Activated naive CD4-positive, alpha-beta T cell treated with anti-CD3 and anti-CD28 coated beads for 36 hours (primary cell): Measurements from ENCODE around the gene DYNLT2. TPM values are rescaled to one million over a fixed set of nuclear protein-coding genes. Genes with fewer than 3 reads are reported as not detected.
A peak's percentile ranks its signal among the peaks of the same experiment; 100 is the strongest.
"Not testable (repeated sequence)": the region's sequence is repeated elsewhere in the genome, so short reads cannot be mapped to it uniquely, and the experiment has no call there.

Experiments
- CTCF ChIA-PET: fragments of 350-600 bp; sonication (Branson Sonifier 250); formaldehyde crosslinking; loops from one replicate; lab custom pipeline; 2021; ENCODE audit warnings: antibody characterized with exemption; lab: Charles Lee
- DNase-seq: peaks from one replicate; pipeline ENCODE4 v3.0.0-alpha.2; 2020
- H3K27ac Mint-ChIP-seq: one replicate; pipeline ENCODE4 v1.8.0; 2021; ENCODE audit warnings: mild to moderate bottlenecking, mixed read lengths
- H3K27me3 Mint-ChIP-seq: one replicate; pipeline ENCODE4 v1.8.0; 2021; ENCODE audit warnings: low read depth, mixed read lengths
- H3K36me3 Mint-ChIP-seq: one replicate; pipeline ENCODE4 v1.8.0; 2021; ENCODE audit warnings: low read depth, mixed read lengths
- H3K4me1 Mint-ChIP-seq: one replicate; pipeline ENCODE4 v1.8.0; 2021; ENCODE audit warnings: low read depth, mixed read lengths
- H3K4me3 Mint-ChIP-seq: one replicate; pipeline ENCODE4 v1.8.0; 2021; ENCODE audit warnings: mild to moderate bottlenecking, moderate library complexity, mixed read lengths
- H3K9me3 Mint-ChIP-seq: one replicate; pipeline ENCODE4 v1.8.0; 2021; ENCODE audit warnings: mixed read lengths
- intact Hi-C: fragments of 100-400 bp; cut with micrococcal nuclease; formaldehyde crosslinking; loops from one replicate; pipeline ENCODE4 v1.15.1; 2023
- total RNA-seq, 2 experiments: library from RNA; stranded (reverse); gene quantifications; one replicate each; pipeline ENCODE4 v1.2.3, GENCODE V29; 2021

The DYNLT2 gene
- total RNA-seq, 2 experiments from 2014 or later: 2.9 to 3.1 TPM

DNA sequence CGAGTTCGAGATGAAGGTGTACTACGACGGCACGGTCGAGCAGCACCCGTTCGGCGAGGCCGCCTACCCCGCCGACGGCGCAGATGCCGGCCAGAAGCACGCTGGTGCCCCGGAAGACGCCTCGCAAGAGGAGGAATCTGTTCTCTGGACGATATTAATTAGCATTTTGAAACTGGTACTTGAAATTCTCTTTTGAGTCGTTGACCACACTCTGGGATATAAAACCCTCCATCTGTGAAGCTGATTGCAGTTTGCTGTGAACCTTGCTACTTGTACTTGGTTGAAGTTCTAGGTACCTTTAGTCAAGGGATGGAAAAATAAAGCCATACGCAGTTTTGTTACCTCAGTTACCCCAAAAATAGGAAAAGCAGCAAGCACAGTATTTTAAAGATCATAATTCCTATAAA lies 48.5 kb downstream of the DYNLT2 start:
- intact Hi-C loops: loop anchor here (1.0 to 5.0 kb wide), 5 partner anchors 19 to 851 kb away; partner anchors contain the start of genes DLL1, DYNLT2, ERMARD and TBP
- Mint-ChIP-seq H3K27ac (peak overlapping the region; percentile 91), H3K4me3 (peak overlapping the region; percentile 86), H3K36me3 (peaks cover 26% of the 10 kb centered on the region), H3K4me1 (peaks cover 40% of the 10 kb centered on the region), H3K9me3 (no peaks in the 10 kb centered on the region), H3K27me3 (no peaks in the 10 kb centered on the region)
- DNase-seq: no peak
- CTCF ChIA-PET: interaction anchor here (0.7 kb wide), 1 partner anchor 12 kb away, joined by 3 read pairs; no protein-coding TSS in a partner anchor

- Mint-ChIP-seq H3K27me3 (no peaks in the 10 kb centered on the region), H3K9me3 (no peaks in the 10 kb centered on the region), H3K36me3 (peaks cover 29% of the 10 kb centered on the region), H3K4me3 (peak within 1 kb of the TSS; percentile 86), H3K4me1 (peaks cover 41% of the 10 kb centered on the region), H3K27ac (peak within 1 kb of the TSS; percentile 91)
- peak; percentile 97 for DNase-seq
- intact Hi-C loops: loop anchor here (1.0 to 5.0 kb wide), 6 partner anchors 20 to 852 kb away; partner anchors contain the start of genes DLL1, DYNLT2, ERMARD and TBP
- CTCF ChIA-PET: interaction anchor here (0.7 to 1.1 kb wide), 3 partner anchors 13 to 24 kb away, joined by 3 read pairs; no protein-coding TSS in a partner anchor
These were observed 49.2 kb downstream of the DYNLT2 start, which contains the start of the genes C6orf120 and WDR27 for GRCh38 chr6:169701954-169702839. Gene C6orf120 (plus strand): TSS chr6:169702126. CDS start chr6:169702460, 334 bp downstream. Gene WDR27 (minus strand): TSS chr6:169702029. CDS start chr6:169689005, 13,024 bp downstream.

- Mint-ChIP-seq H3K27ac (peak overlapping the region; percentile 79), H3K4me3 (peak overlapping the region; percentile 85), H3K9me3 (no peaks in the 10 kb centered on the region), H3K36me3 (peaks cover 29% of the 10 kb centered on the region), H3K4me1 (peaks cover 38% of the 10 kb centered on the region), H3K27me3 (no peaks in the 10 kb centered on the region)
- DNase-seq: peak; percentile 13
- CTCF ChIA-PET: interaction anchor here (1.0 to 1.1 kb wide), 2 partner anchors 16 to 23 kb away, joined by 3 read pairs; no protein-coding TSS in a partner anchor
- intact Hi-C loops: loop anchor here (2.0 to 5.0 kb wide), 2 partner anchors 489 to 591 kb away; partner anchors contain the start of gene DLL1
These were observed 49.9 kb downstream of the DYNLT2 start for GRCh38 chr6:169701311-169701953.

- H3K4me1 Mint-ChIP-seq: peaks cover 30% of the 10 kb centered on the region
- H3K36me3 Mint-ChIP-seq: peaks cover 31% of the 10 kb centered on the region
- H3K27ac Mint-ChIP-seq: no peak overlapping the region
- H3K4me3 Mint-ChIP-seq: peak overlapping the region; percentile 2
- DNase-seq: no peak
- H3K9me3 Mint-ChIP-seq: peaks cover 4% of the 10 kb centered on the region
- CTCF ChIA-PET: interaction anchor here (0.6 kb wide), 1 partner anchor 390 kb away, joined by 3 read pairs; no protein-coding TSS in a partner anchor
- intact Hi-C loops: loop anchor here (2.0 to 5.0 kb wide), 2 partner anchors 487 to 592 kb away; partner anchors contain the start of gene DLL1
- no peaks in the 10 kb centered on the region for H3K27me3 Mint-ChIP-seq
These were observed 51.1 kb downstream of the DYNLT2 start for GRCh38 chr6:169700296-169700695.

GRCh38 chr6:169697115-169697514 lies 54.3 kb downstream of the DYNLT2 start:
- CTCF ChIA-PET, intact Hi-C loops, H3K27me3 Mint-ChIP-seq, H3K4me3 Mint-ChIP-seq, H3K27ac Mint-ChIP-seq: not testable (repeated sequence)
- peak; percentile 32 for DNase-seq
- H3K9me3 Mint-ChIP-seq: peaks cover 11% of the 10 kb centered on the region
- H3K4me1 Mint-ChIP-seq: peaks cover 12% of the 10 kb centered on the region
- peaks cover 33% of the 10 kb centered on the region for H3K36me3 Mint-ChIP-seq

DNA sequence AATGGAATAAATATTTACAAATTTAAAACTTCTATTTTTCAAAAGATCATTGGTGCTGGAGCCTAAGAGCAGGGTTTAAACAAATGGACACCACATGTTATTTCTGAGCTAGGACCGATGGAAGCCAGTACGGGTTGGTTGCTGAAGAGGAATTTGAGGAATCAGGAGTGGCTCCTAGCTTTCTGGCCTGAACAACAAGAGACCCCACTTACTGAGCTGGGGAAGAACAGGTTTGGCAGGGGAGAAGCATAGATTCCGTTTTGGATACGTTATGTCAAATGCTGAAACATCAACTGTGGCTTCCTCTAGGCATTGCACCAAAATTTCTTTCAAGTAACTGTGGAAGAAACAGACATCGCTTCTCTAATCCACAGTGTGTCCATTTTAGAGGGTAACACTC lies 56.2 kb downstream of the DYNLT2 start:
- H3K9me3 Mint-ChIP-seq: peaks cover 11% of the 10 kb centered on the region
- no peak for DNase-seq
- no peak overlapping the region for H3K4me3 Mint-ChIP-seq
- CTCF ChIA-PET: interaction anchor here (0.9 kb wide), 1 partner anchor 99 kb away, joined by 4 read pairs; no protein-coding TSS in a partner anchor
- intact Hi-C loops: no loop called here
- H3K4me1 Mint-ChIP-seq: peaks cover 7% of the 10 kb centered on the region
- H3K27me3 Mint-ChIP-seq: no peaks in the 10 kb centered on the region
- peaks cover 42% of the 10 kb centered on the region for H3K36me3 Mint-ChIP-seq
- H3K27ac Mint-ChIP-seq: no peak overlapping the region

DNA sequence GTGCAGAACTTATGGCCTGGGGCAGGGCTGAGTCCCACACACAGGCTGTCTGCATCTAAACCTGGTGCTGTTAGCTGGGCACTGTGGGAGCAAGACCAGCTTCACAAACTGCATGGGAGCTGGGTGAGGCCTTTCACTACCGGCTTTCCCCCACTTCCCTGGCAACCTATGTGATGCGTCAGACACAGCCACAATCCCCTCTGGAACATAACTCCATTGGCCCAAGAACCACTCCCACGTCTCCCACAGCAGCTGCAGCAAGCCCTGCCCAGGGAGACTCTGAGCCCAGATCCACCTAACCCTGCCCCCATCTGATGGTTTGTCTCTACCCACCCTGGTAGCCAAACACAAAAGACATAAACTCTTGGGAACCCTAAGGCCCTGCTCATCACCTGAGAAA lies 58.9 kb downstream of the DYNLT2 start:
- CTCF ChIA-PET: interaction anchor here (0.7 to 0.9 kb wide), 2 partner anchors 16 to 301 kb away, joined by 3 to 4 read pairs; no protein-coding TSS in a partner anchor
- Mint-ChIP-seq H3K36me3 (peaks cover 49% of the 10 kb centered on the region), H3K4me1 (peaks cover under 1% of the 10 kb centered on the region), H3K4me3 (no peak overlapping the region), H3K9me3 (peaks cover 11% of the 10 kb centered on the region), H3K27me3 (no peaks in the 10 kb centered on the region), H3K27ac (no peak overlapping the region)
- no peak for DNase-seq
- intact Hi-C loops: no loop called here

GRCh38 chr6:169691260-169691659 lies 60.1 kb downstream of the DYNLT2 start:
- H3K36me3 Mint-ChIP-seq: peaks cover 56% of the 10 kb centered on the region
- CTCF ChIA-PET: no interaction called here
- H3K27me3 Mint-ChIP-seq: no peaks in the 10 kb centered on the region
- no peak for DNase-seq
- H3K9me3 Mint-ChIP-seq: peaks cover 14% of the 10 kb centered on the region
- no peaks in the 10 kb centered on the region for H3K4me1 Mint-ChIP-seq
- no peak overlapping the region for H3K27ac Mint-ChIP-seq
- H3K4me3 Mint-ChIP-seq: no peak overlapping the region
- intact Hi-C loops: no loop called here

Other genes starting within 250 kb of the DYNLT2 start
- 10 to 100 TPM; 37.9 to 38.3 TPM for gene WDR27, start 49.5 kb downstream of the DYNLT2 start, total RNA-seq
- 10 to 100 TPM; 10.7 to 11.7 TPM for gene C6orf120, start 49.4 kb downstream of the DYNLT2 start, total RNA-seq
- gene PHF10, start 27.1 kb downstream of the DYNLT2 start, total RNA-seq: 10 to 100 TPM; 72.9 to 74.2 TPM
- 10 to 100 TPM; 21.1 to 22.8 TPM for gene ERMARD, start 50 bp upstream of the DYNLT2 start, total RNA-seq